Stimulated activated CD8-positive, alpha-beta memory T cell treated with anti-CD3 and anti-CD28 coated beads, Interleukin-4, amount 100 ng/mL, for 24 hours (primary cell): Measurements from ENCODE around the gene CPSF7.

Experiments used
- DNase-seq: peaks from one replicate; pipeline ENCODE4 v3.0.0-alpha.2; 2020; ENCODE audit warnings: low read depth

CPSF7 gene

GRCh38 chr11:61357233-61357893, 72.4 kb downstream of the CPSF7 start:
- DNase-seq, result no peak

- DNase-seq, result no peak
These were observed 73.1 kb downstream of the CPSF7 start for GRCh38 chr11:61356706-61357105.

GRCh38 chr11:61354208-61354607, 75.6 kb downstream of the CPSF7 start:
- no peak for DNase-seq

- no peak for DNase-seq
These were observed 76.4 kb downstream of the CPSF7 start for GRCh38 chr11:61353131-61354067.
